Left hindlimb (tissue), 1 donor: ENCODE data around the gene MED27.
A peak's percentile ranks its signal among the peaks of the same experiment; 100 is the strongest.

Experiments used
- DNase-seq: peaks from one replicate; pipeline ENCODE4 v3.0.0-alpha.2; 2018

The MED27 gene

GRCh38 chr9:132079391-132080091 lies at the start of gene MED27:
MED27 (minus strand) TSS chr9:132079867; CDS start chr9:132079844, 23 bp downstream.
- DNase-seq = peak; percentile 92

GRCh38 chr9:132127888-132128534 lies 48.3 kb upstream of the MED27 start:
- DNase-seq = no peak

GRCh38 chr9:132126680-132127236 lies 47.1 kb upstream of the MED27 start:
- no peak for DNase-seq

GRCh38 chr9:132125944-132126679 lies 46.4 kb upstream of the MED27 start:
- DNase-seq = no peak

- DNase-seq = no peak
Observed at GRCh38 chr9:132125361-132125760, 45.7 kb upstream of the MED27 start.

DNA sequence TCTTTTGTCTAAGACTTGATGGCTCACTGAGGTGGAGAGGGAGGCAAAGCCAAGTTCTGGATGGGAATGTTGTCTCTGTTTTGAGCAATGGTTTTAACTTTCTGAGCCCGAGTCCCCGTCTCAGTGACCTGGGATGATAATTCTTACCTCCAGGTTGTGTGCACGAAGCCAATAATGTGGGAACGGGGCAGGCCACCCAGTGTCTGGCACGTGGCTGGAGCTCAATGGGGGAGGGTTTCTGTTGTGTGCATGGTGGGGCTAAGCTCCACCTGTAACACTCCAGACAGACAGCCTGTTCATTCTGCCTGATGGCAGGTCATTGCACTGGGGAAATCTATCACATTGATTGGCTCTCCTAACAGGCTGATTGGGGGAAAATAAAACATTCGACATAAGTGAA lies 45.1 kb upstream of the MED27 start:
- DNase-seq = no peak

DNA sequence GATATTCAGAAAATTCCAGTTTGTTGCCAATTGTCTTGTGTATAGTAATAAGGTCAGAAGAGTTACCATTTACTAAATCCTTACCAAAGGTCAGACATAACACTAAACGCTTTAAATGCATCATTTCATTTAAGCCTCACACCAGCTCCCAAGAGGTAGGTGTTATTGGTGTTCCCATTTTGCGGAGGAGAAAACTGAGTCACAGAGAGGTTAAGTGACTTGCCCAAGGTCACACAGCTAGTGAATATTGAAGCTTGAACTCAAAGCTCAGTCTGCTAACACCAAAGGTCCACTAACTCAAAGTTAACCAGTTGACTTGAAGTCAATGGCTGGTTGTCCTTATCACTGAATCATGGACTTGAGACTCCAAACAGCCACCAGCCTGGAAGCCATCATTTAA lies 41.4 kb upstream of the MED27 start:
- DNase-seq = no peak

GRCh38 chr9:132117694-132118093 lies 38.0 kb upstream of the MED27 start:
- no peak for DNase-seq

- no peak for DNase-seq
Observed at GRCh38 chr9:132116583-132116982, 36.9 kb upstream of the MED27 start.

GRCh38 chr9:132114102-132114707 lies 34.5 kb upstream of the MED27 start:
- DNase-seq = peak; percentile 73

GRCh38 chr9:132109291-132109690 lies 29.6 kb upstream of the MED27 start:
- DNase-seq = no peak

DNA sequence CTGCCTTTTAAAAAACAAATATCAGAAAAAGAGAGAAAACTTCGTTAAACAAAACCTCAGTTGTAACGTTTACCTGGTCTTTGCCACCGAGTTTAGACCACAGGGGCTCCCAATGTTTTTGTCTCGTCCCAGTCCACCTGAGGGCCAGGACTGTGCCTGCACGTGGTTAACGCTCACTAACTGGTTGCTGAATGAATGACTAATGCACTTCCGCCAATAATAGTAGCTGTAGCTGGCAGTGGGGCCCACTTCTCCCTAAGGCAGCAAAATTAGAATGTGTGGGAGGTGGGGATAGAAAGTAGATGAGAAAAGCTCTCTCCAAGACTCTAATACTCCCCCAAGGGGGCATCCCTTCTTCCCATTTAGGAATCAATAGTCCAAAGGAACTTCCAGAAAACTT lies 29.1 kb upstream of the MED27 start:
- DNase-seq = no peak

- DNase-seq = no peak
Observed at GRCh38 chr9:132099741-132100407, 20.2 kb upstream of the MED27 start.

GRCh38 chr9:132099167-132099566 lies 19.5 kb upstream of the MED27 start:
- no peak for DNase-seq

DNA sequence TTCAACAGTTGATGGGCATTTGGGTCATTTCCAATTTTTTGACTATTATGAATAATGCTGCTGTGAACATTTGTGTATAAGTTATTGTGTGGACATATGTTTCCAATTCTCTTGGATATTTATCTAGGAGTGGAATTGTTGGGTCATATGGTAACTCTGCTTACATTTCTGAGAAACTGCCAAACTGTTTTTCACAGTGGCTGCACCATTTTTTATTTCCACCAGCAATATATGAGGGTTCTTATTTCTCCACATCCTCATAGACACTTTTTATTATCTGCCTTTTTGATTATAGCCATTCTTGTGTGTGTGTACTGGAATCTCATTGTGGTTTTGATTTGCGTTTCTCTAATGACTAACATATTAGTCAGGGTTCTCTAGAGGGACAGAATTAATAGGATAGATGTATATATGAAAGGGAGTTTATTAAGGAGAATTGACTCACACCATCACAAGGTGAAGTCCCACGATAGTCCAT lies 14.7 kb upstream of the MED27 start:
- no peak for DNase-seq

- no peak for DNase-seq
Observed at GRCh38 chr9:132090771-132091170, 11.1 kb upstream of the MED27 start.

GRCh38 chr9:132087438-132088030 lies 7.9 kb upstream of the MED27 start:
- no peak for DNase-seq

- DNase-seq = no peak
Observed at GRCh38 chr9:132082188-132082587, 2.5 kb upstream of the MED27 start.

- no peak for DNase-seq
Observed at GRCh38 chr9:132078699-132079356, 839 bp downstream of the MED27 start.

DNA sequence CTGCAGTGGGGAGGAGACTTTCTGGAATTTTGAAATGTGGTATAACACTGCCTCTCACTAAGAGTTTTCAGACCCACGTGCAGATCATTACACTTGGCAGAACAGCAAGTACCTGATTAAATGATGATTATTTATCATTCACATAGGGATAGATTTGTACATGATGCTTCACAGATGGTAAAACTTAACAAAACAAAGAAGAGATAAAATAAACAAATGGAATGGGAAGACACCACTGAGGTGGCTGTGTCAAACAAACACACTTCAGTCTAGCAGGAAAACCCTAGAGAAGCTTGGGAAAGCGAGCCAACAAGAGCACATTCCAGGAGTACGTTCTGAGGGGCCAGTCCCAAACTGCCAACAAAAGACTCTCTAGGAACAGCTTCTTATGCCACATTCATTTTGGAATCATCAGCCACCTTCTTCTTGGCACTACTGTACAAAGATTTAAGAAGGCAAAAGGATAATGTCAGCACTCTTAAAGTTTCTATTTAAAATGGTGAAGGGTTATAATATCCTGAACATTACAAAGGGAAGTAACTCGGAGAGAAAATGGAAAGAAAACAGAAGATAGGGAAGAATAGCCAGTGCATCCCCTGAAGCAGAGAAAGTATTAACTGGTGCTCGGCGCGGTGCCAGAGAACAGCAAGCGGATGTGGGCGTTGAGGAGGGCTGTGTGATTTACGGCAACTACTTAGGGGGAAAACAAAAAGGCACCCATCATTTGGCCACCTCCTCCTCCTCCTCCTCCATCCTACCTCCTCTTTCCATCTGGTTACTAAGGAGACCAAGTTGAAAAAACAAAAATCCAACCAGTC lies 1.6 kb downstream of the MED27 start:
- DNase-seq = no peak

- no peak for DNase-seq
Observed at GRCh38 chr9:132075853-132076252, 3.8 kb downstream of the MED27 start.
